Esophagus squamous epithelium (tissue), 5 donors: ENCODE data around the gene NUTM2F. TPM values are rescaled to one million over a fixed set of nuclear protein-coding genes. Genes with fewer than 3 reads are reported as not detected.
"Not testable (repeated sequence)": the region's sequence is repeated elsewhere in the genome, so short reads cannot be mapped to it uniquely, and the experiment has no call there.

Experiments
- DNase-seq: peaks from one replicate; lab custom pipeline; 2025; lab: John Stamatoyannopoulos, UW
- H3K27ac ChIP-seq, 4 donors: fragments of 200-600 bp; sonication (generic); one replicate each; pipeline ENCODE4 v1.5.1; 2016 to 2019; ENCODE audit warnings: mild to moderate bottlenecking in 1 of 4
- H3K27me3 ChIP-seq, 4 donors: fragments of 200-600 bp; sonication (generic); 1 replicate in 3 of 4; 2 replicates in 1 of 4; pipeline versions ENCODE4 v1.5.1 to v1.6.0; 2017 to 2021; ENCODE audit warnings: antibody characterized with exemption in 1 of 4
- H3K36me3 ChIP-seq, 3 donors: fragments of 200-600 bp; sonication (generic); one replicate each; pipeline ENCODE4 v1.5.1; 2016 to 2019
- H3K4me1 ChIP-seq, 3 donors: fragments of 200-600 bp; sonication (generic); one replicate each; pipeline ENCODE4 v1.5.1; 2017 to 2019
- H3K4me3 ChIP-seq, 4 donors: fragments of 200-600 bp; sonication (generic); 1 replicate in 3 of 4; 2 replicates in 1 of 4; pipeline ENCODE4 v1.5.1; 2016 to 2019; ENCODE audit warnings: mild to moderate bottlenecking in 2 of 4, moderate library complexity in 1 of 4
- H3K9me3 ChIP-seq, 3 donors: fragments of 200-600 bp; sonication (generic); one replicate each; pipeline ENCODE4 v1.5.1; 2016 to 2019
- CTCF ChIP-seq, 6 experiments: fragments of 450-650 bp in 4 of 6; fragments of 200-600 bp in 2 of 6; sonication (generic) in 2 of 6; IDR thresholded peaks; one replicate each; pipeline ENCODE4 v1.5.1; 2016 to 2019; ENCODE audit warnings: antibody characterized with exemption in 6 of 6, mild to moderate bottlenecking in 4 of 6, moderate library complexity in 4 of 6
- POLR2A ChIP-seq, 4 donors: fragments of 450-650 bp; IDR thresholded peaks; one replicate each; pipeline ENCODE4 v1.6.1; 2017; ENCODE audit warnings: antibody characterized with exemption in 4 of 4, mild to moderate bottlenecking in 4 of 4, moderate library complexity in 3 of 4
- WGBS, 2 donors: methylation state at CpG; one replicate each; pipeline ENCODE4 v1.1.5; 2018; 5-methylcytosine and 5-hydroxymethylcytosine counted together
- intact Hi-C: fragments of 100-400 bp; cut with DNase I; formaldehyde crosslinking; loops from one replicate; pipeline ENCODE4 v1.15.0; 2022
- total RNA-seq, 4 donors: library from RNA; depleted of rRNA; stranded (reverse); fragments of >200 nt; gene quantifications; one replicate each; pipeline ENCODE4 v1.1.0, GENCODE V29; 2016
- donor health status: DM: yes; HTN: yes; CAD: no.

Gene NUTM2F
- total RNA-seq, 4 donors from 2014 or later: not detected

- Histone ChIP-seq H3K4me3 (no peak overlapping the region), H3K27ac (no peak overlapping the region), H3K27me3 (no peaks in the 10 kb centered on the region), H3K36me3 (peaks cover 0 to 35% (median 8%) of the 10 kb centered on the region in 3 donors), H3K4me1 (no peaks in the 10 kb centered on the region), H3K9me3 (peaks cover 0 to 11% (median 5%) of the 10 kb centered on the region in 3 donors)
- TF ChIP-seq POLR2A (IDR thresholded peaks at IDR 0.05) (no peak), CTCF (IDR thresholded peaks at IDR 0.05) (no peak)
- WGBS, 2 donors: 79 to 90% methylated on average over 6 of the region's 6 CpGs
- intact Hi-C loops: no loop called here
- DNase-seq: no peak
These were observed 50.4 kb downstream of the NUTM2F start for GRCh38 chr9:94277885-94278536.

DNA sequence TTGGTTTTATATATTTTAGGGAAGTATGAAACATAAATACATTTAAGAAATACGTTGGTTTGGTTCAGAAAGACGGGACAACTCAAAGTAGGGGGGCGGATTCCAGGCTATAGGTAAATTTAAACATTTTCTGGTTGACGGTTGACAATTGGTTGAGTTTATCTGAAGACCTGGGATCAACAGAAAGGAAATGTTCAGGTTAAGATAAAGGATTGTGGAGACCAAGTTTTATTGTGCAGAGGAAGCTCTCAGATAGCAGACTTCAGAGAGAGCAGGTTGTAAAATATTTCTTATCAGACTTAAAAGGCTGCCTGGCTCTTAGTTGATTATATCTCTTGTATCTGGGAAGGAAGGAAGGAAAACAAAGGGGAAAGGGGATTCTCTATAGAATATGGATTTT is 51.4 kb downstream of the NUTM2F start:
- H3K4me3 ChIP-seq, DNase-seq, H3K27ac ChIP-seq, intact Hi-C loops, H3K27me3 ChIP-seq, H3K4me1 ChIP-seq: not testable (repeated sequence)
- Histone ChIP-seq H3K9me3 (peaks cover 0 to 11% (median 5%) of the 10 kb centered on the region in 3 donors), H3K36me3 (peaks cover 0 to 30% (median 8%) of the 10 kb centered on the region in 3 donors)
- WGBS, 2 donors: 98 to 99% methylated on average over 4 of the region's 4 CpGs

- H3K9me3 ChIP-seq: no peaks in the 10 kb centered on the region
- H3K27ac ChIP-seq: no peak overlapping the region
- intact Hi-C loops: no loop called here
- H3K27me3 ChIP-seq: no peaks in the 10 kb centered on the region
- H3K36me3 ChIP-seq: peaks cover 0 to 4% (median 0%) of the 10 kb centered on the region in 3 donors
- 89 to 100% methylated on average over 1 of the region's 1 CpG for WGBS, 2 donors
- no peak for DNase-seq
- H3K4me3 ChIP-seq: no peak overlapping the region
- TF ChIP-seq CTCF (IDR thresholded peaks at IDR 0.05) (no peak), POLR2A (IDR thresholded peaks at IDR 0.05) (no peak)
- no peaks in the 10 kb centered on the region for H3K4me1 ChIP-seq
These were observed 58.4 kb downstream of the NUTM2F start for GRCh38 chr9:94270009-94270408.

GRCh38 chr9:94269264-94269663 is 59.2 kb downstream of the NUTM2F start:
- Histone ChIP-seq H3K36me3 (peaks cover 0 to 8% (median 0%) of the 10 kb centered on the region in 3 donors), H3K27me3 (no peaks in the 10 kb centered on the region), H3K9me3 (no peaks in the 10 kb centered on the region), H3K27ac (no peak overlapping the region), H3K4me3 (no peak overlapping the region), H3K4me1 (no peaks in the 10 kb centered on the region)
- WGBS, 2 donors: 94 to 96% methylated on average over 7 to 8 of the region's 8 CpGs
- DNase-seq: no peak
- intact Hi-C loops: no loop called here
- TF ChIP-seq POLR2A (IDR thresholded peaks at IDR 0.05) (no peak), CTCF (IDR thresholded peaks at IDR 0.05) (no peak)

Other genes with a start within 250 kb of the NUTM2F start
- 1 to 10 TPM; 2.1 to 8.2 (median 3.3) TPM for gene PTPDC1, start 244.2 kb downstream of the NUTM2F start, total RNA-seq
- gene ZNF169, start 69.3 kb downstream of the NUTM2F start, total RNA-seq: 1 to 10 TPM in 3 of 4 donors, under 1 TPM in 1; 1.00 to 8.6 (median 2.8) TPM
- gene PCAT7, start 226.4 kb upstream of the NUTM2F start, total RNA-seq: not detected